ENCODE data around the gene SLC38A10. TPM values are rescaled to one million over a fixed set of nuclear protein-coding genes. Genes with fewer than 3 reads are reported as not detected.
A peak's percentile ranks its signal among the peaks of the same experiment; 100 is the strongest.

SLC38A10 gene
- total and polyA plus RNA-seq, 12 donors: 17.6 to 190 (median 102) TPM

DNA sequence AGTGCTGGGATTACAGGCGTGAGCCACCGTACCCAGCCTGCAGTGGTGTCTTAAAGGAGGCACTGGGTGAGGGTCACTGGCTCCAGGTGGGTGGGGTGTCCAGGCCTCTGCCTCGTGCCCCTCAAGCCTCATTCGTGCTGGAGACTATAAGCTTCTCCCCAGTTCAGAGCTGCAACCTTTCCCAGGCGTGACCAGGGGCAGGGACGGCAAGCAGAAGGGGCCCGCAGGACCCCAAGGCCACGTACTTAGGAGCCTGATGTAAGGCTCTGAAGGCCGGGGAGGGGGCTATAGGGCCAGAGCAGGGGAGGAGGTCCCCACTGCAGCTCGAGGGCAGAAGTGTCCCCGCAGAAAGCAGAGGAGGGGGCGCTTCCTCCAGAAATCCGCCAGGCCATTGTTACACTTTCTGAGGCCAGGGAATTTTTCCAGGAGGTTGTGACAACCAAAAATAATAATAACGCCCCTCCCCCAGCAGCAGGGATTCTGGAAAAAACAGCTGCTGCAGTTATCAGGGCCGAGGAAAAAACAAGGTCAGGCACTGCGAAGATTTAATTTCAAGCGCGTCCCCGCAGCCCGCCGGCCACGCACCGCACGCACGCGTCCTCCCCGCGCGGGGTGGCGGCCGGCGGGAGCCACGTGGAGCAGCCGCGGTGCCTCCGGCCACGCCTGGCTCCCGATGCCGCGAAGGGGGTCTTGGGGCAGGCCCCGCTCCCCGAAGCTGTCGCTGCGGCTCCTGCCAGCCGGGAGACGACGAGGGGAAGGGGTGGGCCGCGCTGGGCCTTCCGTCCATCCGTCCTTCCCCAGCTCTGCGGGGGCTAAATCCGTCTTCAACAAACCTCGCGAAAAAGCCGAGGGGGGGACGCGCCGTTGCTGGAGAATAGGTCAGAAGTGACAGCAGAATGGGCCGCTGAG, 45.8 kb upstream of the SLC38A10 start:
- H3K4me1 ChIP-seq (replicated peaks in 1 of 2): peaks cover 48 to 59% of the 10 kb centered on the region in 2 donors
- H3K27ac ChIP-seq: peak overlapping the region in 4 of 5 donors; percentile 65 to 96 (median 92)
- peak; percentile 57 to 78 (median 67) for DNase-seq
- intact Hi-C loops (cut with DNase I): no loop called here
- TF ChIP-seq POLR2A (IDR thresholded peaks at IDR 0.05): peak in 1 of 2 donors; percentile 19
- TF ChIP-seq, protein P1, sequence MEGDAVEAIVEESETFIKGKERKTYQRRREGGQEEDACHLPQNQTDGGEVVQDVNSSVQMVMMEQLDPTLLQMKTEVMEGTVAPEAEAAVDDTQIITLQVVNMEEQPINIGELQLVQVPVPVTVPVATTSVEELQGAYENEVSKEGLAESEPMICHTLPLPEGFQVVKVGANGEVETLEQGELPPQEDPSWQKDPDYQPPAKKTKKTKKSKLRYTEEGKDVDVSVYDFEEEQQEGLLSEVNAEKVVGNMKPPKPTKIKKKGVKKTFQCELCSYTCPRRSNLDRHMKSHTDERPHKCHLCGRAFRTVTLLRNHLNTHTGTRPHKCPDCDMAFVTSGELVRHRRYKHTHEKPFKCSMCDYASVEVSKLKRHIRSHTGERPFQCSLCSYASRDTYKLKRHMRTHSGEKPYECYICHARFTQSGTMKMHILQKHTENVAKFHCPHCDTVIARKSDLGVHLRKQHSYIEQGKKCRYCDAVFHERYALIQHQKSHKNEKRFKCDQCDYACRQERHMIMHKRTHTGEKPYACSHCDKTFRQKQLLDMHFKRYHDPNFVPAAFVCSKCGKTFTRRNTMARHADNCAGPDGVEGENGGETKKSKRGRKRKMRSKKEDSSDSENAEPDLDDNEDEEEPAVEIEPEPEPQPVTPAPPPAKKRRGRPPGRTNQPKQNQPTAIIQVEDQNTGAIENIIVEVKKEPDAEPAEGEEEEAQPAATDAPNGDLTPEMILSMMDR (IDR thresholded peaks at IDR 0.05): no peak
- H3K27me3 ChIP-seq: no peaks in the 10 kb centered on the region
- H3K9me3 ChIP-seq (replicated peaks in 1 of 3): no peaks in the 10 kb centered on the region
- H3K4me3 ChIP-seq: peak overlapping the region in 2 of 4 donors; percentile 10 to 78
- no peaks in the 10 kb centered on the region for H3K36me3 ChIP-seq (replicated peaks in 1 of 2)
- 12 to 21% (median 16%) methylated on average over 22 to 60 of the region's 60 CpGs for WGBS, 4 donors

DNA sequence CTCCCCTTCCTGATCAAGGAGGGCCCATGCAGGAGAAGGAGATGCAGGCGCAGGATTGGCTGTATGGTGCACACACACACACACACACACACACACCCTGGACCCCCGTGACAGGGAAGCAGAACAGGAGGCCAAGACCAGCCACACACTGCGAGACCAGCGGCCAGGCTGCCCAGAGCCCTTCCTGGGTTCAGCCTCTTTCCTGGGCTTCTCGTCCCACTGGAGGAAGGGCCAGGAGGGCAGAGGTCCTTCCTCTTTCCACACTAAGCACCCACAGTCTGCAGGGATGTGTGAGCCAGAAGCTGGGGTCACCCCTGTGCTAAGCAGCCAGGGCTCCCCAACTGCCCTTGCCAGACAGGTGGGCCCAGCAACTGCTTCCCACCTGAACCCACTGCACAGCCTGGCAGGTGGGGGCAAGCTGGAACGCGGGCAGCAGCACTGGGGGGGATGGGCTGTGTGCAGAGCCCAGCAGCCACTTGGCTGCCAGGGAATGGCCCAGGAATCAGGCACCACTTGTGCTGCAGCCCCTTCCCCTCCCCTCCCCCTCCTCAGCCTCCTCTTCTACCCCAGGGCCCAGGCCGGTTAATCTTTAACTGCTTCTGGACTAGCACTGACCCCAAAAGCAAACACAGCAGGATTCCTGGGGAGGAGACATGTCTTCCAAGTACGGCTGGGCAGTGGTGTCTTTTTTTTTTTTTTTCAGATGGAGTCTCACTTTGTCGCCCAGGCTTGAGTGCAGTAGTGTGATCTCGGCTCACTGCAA, 44.6 kb upstream of the SLC38A10 start:
- no peak for TF ChIP-seq POLR2A (IDR thresholded peaks at IDR 0.05)
- TF ChIP-seq, protein P1 (IDR thresholded peaks at IDR 0.05): no peak
- H3K9me3 ChIP-seq (replicated peaks in 1 of 3): no peaks in the 10 kb centered on the region
- intact Hi-C loops (cut with DNase I): no loop called here
- no peak overlapping the region for H3K4me3 ChIP-seq
- H3K27me3 ChIP-seq: no peaks in the 10 kb centered on the region
- DNase-seq: peak in 2 of 7 donors; percentile 40 to 41
- no peaks in the 10 kb centered on the region for H3K36me3 ChIP-seq (replicated peaks in 1 of 2)
- H3K27ac ChIP-seq: peak overlapping the region in 3 of 5 donors; percentile 43 to 88 (median 84)
- H3K4me1 ChIP-seq (replicated peaks in 1 of 2): peaks cover 48 to 59% of the 10 kb centered on the region in 2 donors
- 57 to 73% (median 63%) methylated on average over 7 to 11 of the region's 11 CpGs for WGBS, 4 donors

DNA sequence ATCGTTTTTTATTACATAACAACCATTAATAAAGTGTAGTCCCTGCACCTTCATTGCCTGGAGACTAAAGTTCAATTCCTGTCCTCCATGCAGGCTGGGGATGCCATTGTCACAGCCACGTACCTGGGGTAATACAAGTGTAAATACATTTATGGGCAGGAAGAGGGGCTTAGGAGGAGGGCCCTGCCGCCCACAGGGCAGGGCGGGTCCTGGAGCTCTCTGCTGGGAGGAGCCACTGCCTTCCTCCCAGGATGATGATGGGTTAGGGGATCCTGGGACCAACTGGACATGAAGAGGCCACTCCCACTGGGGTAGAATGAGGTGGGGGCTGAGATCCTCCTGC, 44.1 kb upstream of the SLC38A10 start:
- intact Hi-C loops (cut with DNase I): no loop called here
- peaks cover 48 to 59% of the 10 kb centered on the region in 2 donors for H3K4me1 ChIP-seq (replicated peaks in 1 of 2)
- WGBS, 4 donors: 48 to 58% (median 52%) methylated on average over 4 of the region's 4 CpGs
- no peaks in the 10 kb centered on the region for H3K36me3 ChIP-seq (replicated peaks in 1 of 2)
- H3K9me3 ChIP-seq (replicated peaks in 1 of 3): no peaks in the 10 kb centered on the region
- peak overlapping the region in 3 of 5 donors; percentile 43 to 88 (median 84) for H3K27ac ChIP-seq
- no peak overlapping the region for H3K4me3 ChIP-seq
- no peak for TF ChIP-seq POLR2A (IDR thresholded peaks at IDR 0.05)
- TF ChIP-seq, protein P1 (IDR thresholded peaks at IDR 0.05): no peak
- no peaks in the 10 kb centered on the region for H3K27me3 ChIP-seq
- no peak for DNase-seq
